Body of pancreas (tissue), 4 donors: ENCODE measurements around the gene RPL32. TPM values are rescaled to one million over a fixed set of nuclear protein-coding genes. Genes with fewer than 3 reads are reported as not detected.

ENCODE experiments used
- ATAC-seq: fragments of 150-250 bp; one replicate; pipeline ENCODE4 v1.9.1; 2016
- DNase-seq, 4 donors: peaks; one replicate each; pipeline ENCODE4 v3.0.0-alpha.2; 2019
- H3K27ac ChIP-seq, 4 donors: fragments of 200-600 bp; sonication (generic); 1 replicate in 3 of 4; 2 replicates in 1 of 4; pipeline versions ENCODE4 v1.5.1 to v1.6.1; 2016 to 2019; ENCODE audit warnings: mild to moderate bottlenecking in 1 of 4, mixed read lengths in 1 of 4, moderate library complexity in 1 of 4
- H3K27me3 ChIP-seq, 2 donors: fragments of 200-600 bp; sonication (generic); one replicate each; pipeline ENCODE4 v1.6.0; 2016; ENCODE audit warnings: mild to moderate bottlenecking in 1 of 2
- H3K36me3 ChIP-seq, 2 donors: fragments of 200-600 bp; sonication (generic); replicated peaks in 1 of 2; 2 replicates each; pipeline ENCODE4 v1.5.1; 2016; ENCODE audit warnings: low read depth in 2 of 2; ENCODE audit not compliant: insufficient read depth in 1 of 2
- H3K4me1 ChIP-seq: fragments of 200-600 bp; sonication (generic); one replicate; pipeline ENCODE4 v1.6.0; 2016
- H3K4me3 ChIP-seq, 2 donors: fragments of 200-600 bp; sonication (generic); 1 replicate in 1 of 2; 2 replicates in 1 of 2; pipeline ENCODE4 v1.5.1; 2016 to 2019
- H3K9me3 ChIP-seq, 3 donors: fragments of 200-600 bp; sonication (generic); 1 replicate in 2 of 3; 2 replicates in 1 of 3; pipeline ENCODE4 v1.5.1; 2016
- POLR2A ChIP-seq, 3 donors: fragments of 450-650 bp; IDR thresholded peaks; one replicate each; pipeline ENCODE4 v1.6.1; 2016; ENCODE audit warnings: antibody characterized with exemption in 3 of 3, mild to moderate bottlenecking in 2 of 3
- WGBS, 2 donors: methylation state at CpG; one replicate each; pipeline ENCODE4 v1.1.5; 2017; 5-methylcytosine and 5-hydroxymethylcytosine counted together
- intact Hi-C: fragments of 100-400 bp; cut with DNase I; formaldehyde crosslinking; loops from one replicate; pipeline ENCODE4 v1.15.1; 2023
- total RNA-seq, 2 donors: library from RNA; depleted of rRNA; stranded (reverse); fragments of >200 nt; gene quantifications; one replicate each; pipeline ENCODE4 v1.1.0, GENCODE V29; 2016
- TF ChIP-seq, protein P1 (sequence below), 7 experiments: fragments of 450-650 bp in 4 of 7; fragments of 200-600 bp in 3 of 7; sonication (generic) in 3 of 7; IDR thresholded peaks; one replicate each; pipeline ENCODE4 v1.5.1; 2016 to 2019; ENCODE audit warnings: antibody characterized with exemption in 7 of 7

The RPL32 gene
- total RNA-seq, 2 donors from 2014 or later = 396 to 1,369 TPM

DNA sequence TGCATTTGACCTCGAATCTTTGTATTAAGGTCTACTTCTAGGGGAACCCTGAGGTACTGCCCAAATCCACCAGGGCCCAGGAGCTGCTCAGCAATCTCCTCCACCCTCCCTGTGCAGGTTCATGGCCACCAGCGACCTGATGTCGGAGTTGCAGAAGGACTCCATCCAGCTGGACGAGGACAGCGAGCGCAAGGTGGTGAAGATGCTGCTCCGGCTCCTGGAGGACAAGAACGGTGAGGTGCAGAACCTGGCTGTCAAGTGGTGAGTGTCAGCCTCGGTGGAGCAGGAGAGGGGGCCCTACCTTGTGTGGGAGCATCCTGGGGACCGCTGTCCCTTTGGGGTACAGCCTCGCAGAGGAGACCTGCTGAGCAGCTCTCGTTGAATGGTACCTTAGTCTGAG, 38.0 kb downstream of the RPL32 start:
- H3K4me1 ChIP-seq = peaks cover 11% of the 10 kb centered on the region
- DNase-seq = no peak
- WGBS, 2 donors = 89 to 93% methylated on average over 5 to 10 of the region's 12 CpGs

DNA sequence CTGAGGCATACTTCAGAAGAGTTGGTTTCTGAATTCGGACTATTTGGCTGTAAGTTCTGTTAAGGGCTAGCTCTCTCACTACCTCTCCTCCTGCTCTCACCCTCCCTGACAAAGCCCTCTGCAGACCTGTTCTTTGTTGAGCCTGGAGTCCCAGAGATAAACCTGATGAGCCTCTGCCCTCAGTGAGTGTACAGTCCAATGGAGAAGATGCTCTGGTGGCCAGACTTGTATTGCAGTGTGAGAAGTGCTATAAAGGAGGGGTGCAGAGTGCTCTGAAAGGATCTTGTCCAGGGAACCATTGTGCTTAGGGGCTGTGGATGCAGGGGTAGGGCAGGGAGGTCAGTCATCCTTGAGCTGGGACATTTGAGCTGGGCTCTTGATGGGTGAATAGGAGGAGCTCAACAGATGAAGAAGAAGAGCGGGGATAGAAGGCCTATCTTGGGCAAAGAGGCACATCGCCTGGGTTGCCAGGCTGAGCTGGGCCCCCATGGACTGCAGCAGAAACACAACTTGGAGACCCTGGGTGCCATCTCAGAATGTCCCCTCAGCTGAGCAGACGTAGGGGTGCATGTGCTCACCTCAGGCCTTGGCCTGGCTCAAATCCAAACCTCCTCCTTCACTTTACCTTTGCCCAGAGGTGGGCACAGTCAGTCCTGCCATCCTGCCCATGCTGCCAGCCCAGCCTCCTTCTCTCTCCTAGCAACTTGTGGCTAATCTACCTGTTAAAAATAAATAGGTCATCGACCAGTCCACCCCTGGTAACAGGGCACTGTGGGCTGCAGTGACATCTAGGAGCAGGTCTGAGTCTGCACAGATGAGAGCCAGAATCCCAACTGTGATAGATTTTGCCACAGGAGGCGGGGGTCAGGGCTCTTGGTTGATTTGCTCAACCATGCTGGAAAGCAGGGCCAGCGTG, 41.6 kb downstream of the RPL32 start:
- intact Hi-C loops = no loop called here
- TF ChIP-seq, protein P1, sequence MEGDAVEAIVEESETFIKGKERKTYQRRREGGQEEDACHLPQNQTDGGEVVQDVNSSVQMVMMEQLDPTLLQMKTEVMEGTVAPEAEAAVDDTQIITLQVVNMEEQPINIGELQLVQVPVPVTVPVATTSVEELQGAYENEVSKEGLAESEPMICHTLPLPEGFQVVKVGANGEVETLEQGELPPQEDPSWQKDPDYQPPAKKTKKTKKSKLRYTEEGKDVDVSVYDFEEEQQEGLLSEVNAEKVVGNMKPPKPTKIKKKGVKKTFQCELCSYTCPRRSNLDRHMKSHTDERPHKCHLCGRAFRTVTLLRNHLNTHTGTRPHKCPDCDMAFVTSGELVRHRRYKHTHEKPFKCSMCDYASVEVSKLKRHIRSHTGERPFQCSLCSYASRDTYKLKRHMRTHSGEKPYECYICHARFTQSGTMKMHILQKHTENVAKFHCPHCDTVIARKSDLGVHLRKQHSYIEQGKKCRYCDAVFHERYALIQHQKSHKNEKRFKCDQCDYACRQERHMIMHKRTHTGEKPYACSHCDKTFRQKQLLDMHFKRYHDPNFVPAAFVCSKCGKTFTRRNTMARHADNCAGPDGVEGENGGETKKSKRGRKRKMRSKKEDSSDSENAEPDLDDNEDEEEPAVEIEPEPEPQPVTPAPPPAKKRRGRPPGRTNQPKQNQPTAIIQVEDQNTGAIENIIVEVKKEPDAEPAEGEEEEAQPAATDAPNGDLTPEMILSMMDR (IDR thresholded peaks at IDR 0.05) = no peak
- TF ChIP-seq POLR2A (IDR thresholded peaks at IDR 0.05) = no peak
- 80 to 83% methylated on average over 5 to 7 of the region's 7 CpGs for WGBS, 2 donors
- Histone ChIP-seq H3K4me1 (peaks cover 21% of the 10 kb centered on the region), H3K36me3 (no peaks in the 10 kb centered on the region), H3K9me3 (no peaks in the 10 kb centered on the region), H3K4me3 (no peak overlapping the region), H3K27ac (peak overlapping the region in 2 of 4 donors; percentile 28 to 63), H3K27me3 (no peaks in the 10 kb centered on the region)
- ATAC-seq = peak; percentile 57
- DNase-seq = peak in 3 of 4 donors; percentile 45 to 49 (median 45)

More for the DNA sequence above, 38.0 kb downstream of the RPL32 start:
- Histone ChIP-seq H3K27ac (no peak overlapping the region), H3K9me3 (no peaks in the 10 kb centered on the region), H3K36me3 (no peaks in the 10 kb centered on the region), H3K27me3 (no peaks in the 10 kb centered on the region), H3K4me3 (no peak overlapping the region)
- TF ChIP-seq, protein P1 (IDR thresholded peaks at IDR 0.05) = no peak
- TF ChIP-seq POLR2A (IDR thresholded peaks at IDR 0.05) = no peak
- no peak for ATAC-seq
- intact Hi-C loops = no loop called here

DNA sequence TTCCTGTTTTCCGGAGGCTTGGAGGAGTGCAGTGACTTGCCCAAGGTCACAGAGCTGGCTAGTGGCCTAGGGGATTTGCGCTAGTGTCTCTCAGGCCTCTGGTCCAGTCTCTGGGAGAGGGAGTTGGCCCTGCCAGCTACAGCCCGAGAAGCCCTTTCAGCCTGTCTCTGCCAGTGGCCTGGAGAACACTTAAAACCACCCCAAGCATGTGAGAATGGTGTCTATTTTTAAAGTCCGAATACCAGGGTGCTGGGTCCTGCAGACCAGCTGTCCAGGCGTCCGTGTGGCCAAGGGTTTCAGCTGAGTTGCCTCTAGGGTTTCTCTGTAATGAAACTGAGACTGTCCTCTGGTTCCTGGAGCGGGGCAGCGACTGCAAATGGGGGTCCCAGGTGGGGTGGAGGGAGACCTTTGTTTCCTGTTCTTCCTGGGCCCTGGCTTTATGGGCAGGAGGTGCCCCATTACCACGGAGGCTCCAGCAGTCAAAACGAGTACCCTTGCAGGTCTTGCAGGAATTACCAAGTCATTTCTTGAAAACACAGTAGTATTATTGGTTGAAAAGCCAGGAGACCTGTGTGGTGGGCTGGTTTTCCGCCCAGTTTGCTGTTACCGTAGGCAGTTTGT, 42.7 kb downstream of the RPL32 start:
- Histone ChIP-seq H3K4me1 (peaks cover 21% of the 10 kb centered on the region), H3K27ac (peak overlapping the region in 2 of 4 donors; percentile 2 to 23), H3K9me3 (no peaks in the 10 kb centered on the region), H3K27me3 (no peaks in the 10 kb centered on the region), H3K4me3 (no peak overlapping the region), H3K36me3 (no peaks in the 10 kb centered on the region)
- DNase-seq (peak in 1 of 4 donors; percentile 35), ATAC-seq (no peak)
- TF ChIP-seq, protein P1 (IDR thresholded peaks at IDR 0.05) = no peak
- no peak for TF ChIP-seq POLR2A (IDR thresholded peaks at IDR 0.05)
- 65 to 70% methylated on average over 4 to 12 of the region's 12 CpGs for WGBS, 2 donors
- intact Hi-C loops = no loop called here

DNA sequence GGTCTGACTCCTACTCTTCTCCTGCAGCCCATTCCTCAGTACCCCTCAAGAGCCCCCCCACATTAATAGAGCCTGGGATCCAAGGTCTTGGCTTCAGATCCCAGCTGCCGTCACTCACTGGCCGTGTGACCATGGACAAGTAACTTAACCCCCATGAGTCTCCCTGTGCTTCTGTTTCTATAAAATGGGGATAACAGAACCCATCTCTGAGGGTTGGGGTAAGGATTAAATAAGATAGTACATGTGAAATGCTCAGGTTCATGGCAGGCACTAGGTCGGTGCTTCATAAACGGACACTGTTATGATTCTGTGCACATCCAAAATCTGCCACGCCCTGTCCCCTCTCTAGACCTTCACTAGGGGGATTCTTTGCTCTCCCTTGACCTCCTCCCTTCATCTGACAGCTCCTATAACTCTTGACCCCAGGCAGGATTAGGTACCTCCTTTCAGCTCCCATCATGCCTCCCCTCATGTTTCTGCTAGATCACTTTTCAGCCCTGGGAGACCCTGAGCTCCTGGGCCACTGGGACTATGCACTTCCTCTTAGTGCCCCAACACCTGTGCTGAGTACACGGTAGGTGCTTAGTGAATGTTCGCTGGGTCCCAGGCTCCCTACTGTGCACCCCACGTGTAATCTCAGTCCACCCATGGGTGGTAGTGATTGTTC, 43.3 kb downstream of the RPL32 start:
- peak overlapping the region in 2 of 4 donors; percentile 23 to 73 for H3K27ac ChIP-seq
- TF ChIP-seq, protein P1 (IDR thresholded peaks at IDR 0.05) = no peak
- TF ChIP-seq POLR2A (IDR thresholded peaks at IDR 0.05) = no peak
- no peaks in the 10 kb centered on the region for H3K27me3 ChIP-seq
- 44 to 49% methylated on average over 8 of the region's 8 CpGs for WGBS, 2 donors
- DNase-seq = no peak
- H3K36me3 ChIP-seq = no peaks in the 10 kb centered on the region
- H3K9me3 ChIP-seq = no peaks in the 10 kb centered on the region
- H3K4me1 ChIP-seq = peaks cover 21% of the 10 kb centered on the region
- no peak for ATAC-seq
- intact Hi-C loops = no loop called here
- H3K4me3 ChIP-seq = no peak overlapping the region
